HG03558 (cell line): ENCODE results near the gene OR52W1.

Experiments used
- ATAC-seq: cut with Tn5 transposase; IDR thresholded peaks from one replicate; pipeline ENCODE4 v1.9.1; 2021; ENCODE audit warnings: moderate number of reproducible peaks; ENCODE audit not compliant: unreplicated experiment; ENCODE audit errors: extremely low read depth

Gene OR52W1, protein sequence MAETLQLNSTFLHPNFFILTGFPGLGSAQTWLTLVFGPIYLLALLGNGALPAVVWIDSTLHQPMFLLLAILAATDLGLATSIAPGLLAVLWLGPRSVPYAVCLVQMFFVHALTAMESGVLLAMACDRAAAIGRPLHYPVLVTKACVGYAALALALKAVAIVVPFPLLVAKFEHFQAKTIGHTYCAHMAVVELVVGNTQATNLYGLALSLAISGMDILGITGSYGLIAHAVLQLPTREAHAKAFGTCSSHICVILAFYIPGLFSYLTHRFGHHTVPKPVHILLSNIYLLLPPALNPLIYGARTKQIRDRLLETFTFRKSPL

DNA sequence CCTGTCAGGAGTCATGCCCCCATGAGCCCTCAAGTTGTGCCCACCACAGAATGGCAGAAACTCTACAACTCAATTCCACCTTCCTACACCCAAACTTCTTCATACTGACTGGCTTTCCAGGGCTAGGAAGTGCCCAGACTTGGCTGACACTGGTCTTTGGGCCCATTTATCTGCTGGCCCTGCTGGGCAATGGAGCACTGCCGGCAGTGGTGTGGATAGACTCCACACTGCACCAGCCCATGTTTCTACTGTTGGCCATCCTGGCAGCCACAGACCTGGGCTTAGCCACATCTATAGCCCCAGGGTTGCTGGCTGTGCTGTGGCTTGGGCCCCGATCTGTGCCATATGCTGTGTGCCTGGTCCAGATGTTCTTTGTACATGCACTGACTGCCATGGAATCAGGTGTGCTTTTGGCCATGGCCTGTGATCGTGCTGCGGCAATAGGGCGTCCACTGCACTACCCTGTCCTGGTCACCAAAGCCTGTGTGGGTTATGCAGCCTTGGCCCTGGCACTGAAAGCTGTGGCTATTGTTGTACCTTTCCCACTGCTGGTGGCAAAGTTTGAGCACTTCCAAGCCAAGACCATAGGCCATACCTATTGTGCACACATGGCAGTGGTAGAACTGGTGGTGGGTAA is at the start of gene OR52W1:
Gene OR52W1, plus strand, starts transcription at position 51 of the 637 bp plus-strand sequence. Its CDS starts 0 bp downstream, at position 51.
- no peak for ATAC-seq

DNA sequence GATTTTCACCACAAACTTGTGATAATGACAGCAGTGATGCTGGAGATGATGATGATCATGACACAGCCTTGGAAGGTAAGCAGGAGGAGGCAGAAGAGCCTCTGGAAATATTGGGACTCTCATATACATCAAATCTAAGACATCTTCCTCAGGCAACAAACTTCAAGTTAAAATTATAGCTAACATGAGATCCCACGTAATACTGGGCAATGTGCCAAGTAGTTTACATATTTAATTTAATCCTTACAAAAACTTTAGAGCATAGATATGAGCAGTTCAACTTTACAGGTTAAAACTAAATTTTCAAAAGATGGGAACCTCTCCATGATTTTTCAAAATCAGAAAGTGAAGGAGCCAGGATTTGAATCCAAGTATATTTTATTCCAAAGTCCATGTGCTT is 47.9 kb upstream of the OR52W1 start:
- ATAC-seq: no peak

DNA sequence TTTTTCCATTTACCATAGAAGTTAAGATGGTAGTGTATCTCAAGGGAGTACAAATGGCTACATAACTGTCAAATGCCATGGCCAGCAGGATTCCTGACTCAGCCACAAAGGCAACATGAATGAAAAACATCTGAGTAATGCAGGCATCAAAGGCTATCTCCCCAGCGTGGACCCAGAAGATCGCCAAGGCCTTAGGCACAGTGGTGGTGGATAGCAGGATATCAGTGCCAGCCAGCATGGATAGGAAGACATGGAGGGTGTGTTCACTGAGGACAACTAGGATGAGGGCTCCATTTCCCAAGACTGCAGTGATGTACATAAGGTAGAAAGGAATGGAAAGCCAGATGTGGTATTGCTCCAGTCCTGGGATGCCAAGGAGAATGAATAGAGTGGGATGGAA is 46.9 kb upstream of the OR52W1 start:
- no peak for ATAC-seq

DNA sequence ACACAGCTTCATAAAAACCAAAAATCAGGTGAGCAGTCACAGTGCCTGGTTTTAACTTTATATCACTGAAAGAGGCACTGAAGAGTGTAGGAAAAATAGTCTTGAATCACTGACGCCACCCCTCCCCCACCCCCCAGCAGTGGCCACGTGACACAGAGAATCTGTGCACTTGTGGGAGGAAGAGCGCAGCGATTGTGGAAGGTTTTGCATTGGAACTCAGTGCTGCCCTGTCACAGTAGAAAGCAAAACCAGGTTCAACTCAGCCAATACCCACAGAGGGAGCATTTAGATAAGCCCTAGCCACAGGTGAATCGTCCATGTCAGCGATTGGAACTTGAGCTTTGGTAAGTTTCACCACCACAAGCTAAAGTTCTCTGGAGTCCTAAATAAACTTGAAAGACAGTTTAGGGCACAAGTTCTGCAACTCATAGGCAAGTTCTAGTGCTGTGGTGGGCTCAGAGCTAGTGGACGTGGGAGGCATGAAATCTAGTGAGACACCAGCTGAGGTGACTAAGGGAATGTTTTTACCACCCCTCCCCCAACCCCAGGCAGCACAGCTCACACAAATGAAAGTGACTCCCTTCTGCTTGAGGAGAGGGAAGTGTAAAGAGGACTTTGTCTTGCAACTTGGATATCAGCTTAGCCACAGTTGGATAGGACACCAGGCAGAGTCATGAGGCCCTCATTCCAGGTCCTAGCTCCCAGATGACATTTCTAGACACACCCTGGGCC is 42.2 kb upstream of the OR52W1 start:
- no peak for ATAC-seq

DNA sequence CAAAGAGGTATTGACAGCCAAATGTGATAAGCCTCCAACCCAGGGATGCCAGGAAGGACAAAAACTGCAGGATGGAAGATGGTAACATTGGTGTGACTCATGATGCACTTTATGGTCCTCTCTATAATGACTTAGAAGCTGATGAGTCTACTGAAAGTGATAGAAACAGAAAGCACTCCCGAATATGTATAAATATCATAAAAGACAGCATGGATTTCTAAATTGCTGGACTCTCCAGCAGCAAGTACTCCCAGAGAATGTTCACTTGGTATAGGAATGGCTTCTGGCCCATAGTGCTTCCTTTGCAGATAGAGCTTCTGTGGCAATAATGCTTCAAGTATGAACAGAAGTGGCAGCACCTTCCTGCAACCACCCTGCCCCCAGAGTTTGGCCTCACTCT is 28.8 kb upstream of the OR52W1 start, which contains the start of gene OR52B2:
Gene OR52B2, minus strand, starts transcription at position 101 of the 400 bp plus-strand sequence. Its CDS starts 0 bp downstream, at position 101.
- no peak for ATAC-seq

DNA sequence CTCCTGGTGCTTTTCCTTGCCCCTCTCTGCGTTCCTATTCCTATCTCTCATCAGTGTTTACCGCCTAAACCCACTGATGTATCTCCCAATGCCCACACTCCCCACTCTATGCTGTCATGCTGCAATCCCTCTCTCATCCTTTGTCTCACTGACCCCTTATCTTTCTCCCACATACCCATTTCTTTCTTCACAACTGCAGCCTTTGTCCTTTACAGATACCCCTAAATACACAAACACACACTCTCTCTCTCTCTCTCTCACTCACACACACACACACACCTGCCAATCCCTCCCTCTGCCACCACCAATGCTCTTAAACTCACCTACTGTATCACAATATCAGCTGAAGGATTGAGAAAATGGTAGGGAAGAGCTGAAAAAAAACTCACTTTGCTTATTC is 23.6 kb upstream of the OR52W1 start:
- ATAC-seq: no peak

DNA sequence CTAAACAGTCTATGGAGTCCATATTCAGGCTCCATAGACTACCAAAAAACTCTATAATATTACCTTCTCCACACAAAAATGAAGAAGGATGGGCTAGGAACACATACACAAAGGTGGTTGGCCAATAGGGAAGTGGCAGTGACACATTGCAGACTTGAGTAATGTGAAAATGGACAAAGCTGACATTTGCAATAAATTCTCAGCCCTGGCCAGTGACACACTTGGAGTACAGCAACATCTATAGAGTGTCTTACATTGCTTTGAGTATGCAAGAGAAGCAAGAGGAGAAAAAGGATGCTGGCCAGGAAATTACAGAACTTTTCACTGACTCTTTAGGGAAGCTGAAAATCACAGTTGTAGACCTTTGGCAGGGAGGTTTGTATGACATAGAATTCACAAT is 7.3 kb upstream of the OR52W1 start:
- ATAC-seq: no peak

DNA sequence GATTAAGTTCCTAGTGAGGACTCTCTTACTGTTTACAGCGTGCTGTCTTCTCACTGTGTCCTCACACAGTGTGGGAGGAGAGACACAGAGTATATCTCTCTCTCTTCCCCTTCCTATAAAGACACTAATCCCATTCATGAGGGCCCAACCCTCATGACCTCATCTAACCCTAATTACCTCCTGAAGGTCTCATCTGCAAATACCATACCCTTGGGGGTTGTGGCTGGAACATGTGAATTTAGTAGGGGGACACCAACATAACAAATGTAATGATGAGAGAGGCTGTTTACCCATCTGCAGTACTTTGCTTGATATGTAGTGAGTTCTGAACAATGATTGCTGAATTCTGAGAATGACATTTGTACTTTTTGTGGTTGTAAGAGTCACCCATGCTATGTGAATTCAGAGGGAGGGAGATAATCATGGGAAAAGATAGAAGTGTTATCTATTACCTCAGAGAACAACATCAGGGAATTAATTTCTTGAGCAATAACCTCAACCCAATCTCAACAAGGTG is 4.9 kb upstream of the OR52W1 start:
- no peak for ATAC-seq

DNA sequence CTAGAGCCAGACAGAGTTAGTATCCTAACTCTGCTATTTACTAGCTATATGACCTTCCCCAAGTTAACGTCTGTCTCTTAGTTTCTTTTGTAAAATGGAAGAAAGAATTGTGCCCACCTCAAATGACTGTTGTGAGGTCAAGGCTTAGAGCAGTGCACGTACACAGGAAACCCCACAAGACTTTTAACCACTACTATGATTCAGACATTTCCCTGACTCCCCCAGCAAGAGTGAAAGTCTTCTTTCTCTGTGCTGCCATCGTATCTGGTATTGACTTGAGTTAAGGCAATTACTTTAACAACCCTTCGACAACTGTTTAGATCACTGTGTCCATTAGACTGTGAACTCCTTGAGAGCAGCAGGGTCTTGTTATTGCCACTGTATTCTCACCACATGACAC is 2.6 kb upstream of the OR52W1 start:
- no peak for ATAC-seq

DNA sequence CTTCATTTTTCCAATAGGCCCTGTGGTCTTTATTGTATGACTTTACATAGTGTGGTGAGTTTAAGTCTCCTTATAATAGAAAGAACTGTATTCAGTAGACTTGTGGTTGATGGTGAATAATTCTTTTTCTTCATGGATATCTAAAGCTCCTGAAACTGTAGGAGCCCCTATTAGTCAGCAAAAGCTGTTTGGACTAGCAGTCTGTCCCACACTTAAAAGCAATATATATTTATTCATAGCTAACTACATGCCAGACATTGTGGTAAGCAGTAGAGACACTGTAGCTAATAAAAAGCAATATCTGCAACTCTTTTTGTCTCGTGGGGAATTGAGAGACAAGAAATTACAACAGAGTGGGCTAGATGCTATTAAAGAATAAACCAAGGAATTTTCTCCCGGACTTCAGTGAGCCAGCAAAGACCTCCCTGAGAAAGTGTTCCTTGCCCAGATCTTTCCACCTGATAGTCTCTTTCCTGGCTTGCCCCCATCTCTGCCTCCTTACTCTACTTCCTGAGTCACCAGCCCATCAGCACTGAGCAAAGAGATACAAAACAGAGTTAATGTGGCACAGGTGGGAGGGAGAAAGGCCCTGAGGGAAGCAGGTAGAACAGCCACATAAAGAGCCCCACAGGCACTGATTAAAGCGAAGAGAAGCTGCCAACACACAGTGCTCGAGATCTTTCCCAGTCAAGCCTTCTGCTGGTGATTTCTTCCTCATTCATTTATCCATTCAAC is 1.4 kb upstream of the OR52W1 start:
- ATAC-seq: no peak

DNA sequence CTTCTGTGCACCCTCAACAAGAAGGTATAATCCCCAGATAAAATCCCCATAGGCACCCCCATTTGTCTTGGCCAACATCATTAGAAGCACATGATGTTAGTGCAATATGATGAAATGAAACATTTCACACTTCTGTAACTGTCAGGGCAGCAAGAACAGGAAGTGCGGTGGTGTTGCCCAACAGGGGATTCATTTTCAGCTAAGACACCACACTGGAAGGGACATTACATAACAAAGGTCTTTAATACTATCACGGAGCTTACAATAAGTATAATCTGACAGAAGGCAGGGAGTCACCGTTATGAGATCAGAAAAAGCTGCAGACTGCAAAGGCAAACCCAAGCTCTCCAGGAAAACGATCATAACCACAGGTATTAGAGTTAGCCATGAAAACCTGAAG is 2.0 kb downstream of the OR52W1 start:
- no peak for ATAC-seq

DNA sequence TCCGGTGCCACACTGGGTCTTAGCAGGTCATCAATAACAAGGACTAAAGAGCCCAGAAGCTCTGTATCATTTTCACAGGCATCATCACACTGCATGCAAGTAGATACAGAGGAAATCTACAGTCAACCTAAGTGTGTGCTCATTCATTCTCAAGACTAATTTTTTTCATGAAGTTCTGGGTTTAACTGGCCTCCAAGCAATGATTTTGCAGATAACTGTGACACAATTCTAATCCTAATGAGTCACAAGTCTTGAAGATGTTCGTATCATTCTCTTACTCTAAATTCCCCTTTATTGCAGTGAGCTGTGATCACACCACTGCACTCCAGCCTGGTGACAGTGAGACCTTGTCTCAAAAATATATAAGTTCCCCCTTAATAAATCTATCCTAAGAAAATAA is 2.5 kb downstream of the OR52W1 start:
- ATAC-seq: no peak

DNA sequence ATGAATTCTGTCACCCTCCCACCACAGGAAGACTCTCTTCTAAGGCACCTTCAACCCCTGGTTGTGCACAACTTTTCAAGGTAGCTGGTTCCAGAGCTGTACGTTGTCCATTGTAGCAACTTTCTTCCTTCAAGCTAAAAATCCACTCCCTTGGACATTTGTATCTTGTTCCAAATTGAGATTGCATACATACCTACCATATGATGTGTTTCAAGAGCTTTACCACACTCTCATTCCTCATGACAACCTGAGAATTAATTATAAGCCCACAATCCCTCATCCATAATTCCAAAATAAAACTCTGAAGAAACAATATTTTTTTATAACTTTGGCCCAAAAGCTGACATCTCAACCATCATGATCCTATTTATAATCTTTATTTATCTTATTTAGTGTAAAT is 3.0 kb downstream of the OR52W1 start:
- ATAC-seq: no peak

DNA sequence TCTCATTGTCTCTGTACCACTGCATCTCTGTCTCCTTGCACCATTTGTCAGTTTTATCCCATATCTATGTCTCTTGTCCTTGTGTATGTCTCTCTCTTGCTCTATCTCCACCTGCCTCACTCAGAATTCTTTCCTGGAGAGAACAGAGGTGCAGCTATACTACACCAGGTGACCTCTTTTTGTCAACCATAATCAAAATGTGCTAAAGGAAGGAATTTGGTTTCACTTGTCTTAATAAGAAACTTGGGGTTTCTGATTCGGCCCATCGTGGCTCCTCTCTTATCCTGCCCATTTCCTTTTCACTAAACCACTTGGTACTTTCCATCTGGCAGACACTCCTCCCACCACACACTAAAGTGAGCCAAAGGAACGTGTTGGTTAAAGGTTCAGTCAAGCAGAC is 4.3 kb downstream of the OR52W1 start:
- ATAC-seq: no peak

DNA sequence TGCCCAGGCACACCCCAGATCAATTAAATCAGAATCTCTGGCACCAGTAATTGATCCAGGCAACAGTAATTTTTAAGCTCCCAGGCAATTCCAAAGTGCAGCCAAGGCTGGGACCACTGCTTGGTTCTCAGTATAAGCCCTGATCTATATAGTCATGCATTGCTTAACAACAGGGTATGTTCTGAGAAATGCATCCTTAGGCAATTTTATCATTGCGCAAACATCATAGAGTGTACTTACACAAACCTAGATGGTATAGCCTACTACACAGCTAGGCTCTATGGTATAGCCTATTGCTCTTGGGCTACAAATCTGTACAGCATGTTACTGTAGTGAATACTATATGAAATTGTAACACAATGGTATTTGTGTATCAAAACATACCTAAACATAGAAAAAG is 5.7 kb downstream of the OR52W1 start:
- no peak for ATAC-seq

DNA sequence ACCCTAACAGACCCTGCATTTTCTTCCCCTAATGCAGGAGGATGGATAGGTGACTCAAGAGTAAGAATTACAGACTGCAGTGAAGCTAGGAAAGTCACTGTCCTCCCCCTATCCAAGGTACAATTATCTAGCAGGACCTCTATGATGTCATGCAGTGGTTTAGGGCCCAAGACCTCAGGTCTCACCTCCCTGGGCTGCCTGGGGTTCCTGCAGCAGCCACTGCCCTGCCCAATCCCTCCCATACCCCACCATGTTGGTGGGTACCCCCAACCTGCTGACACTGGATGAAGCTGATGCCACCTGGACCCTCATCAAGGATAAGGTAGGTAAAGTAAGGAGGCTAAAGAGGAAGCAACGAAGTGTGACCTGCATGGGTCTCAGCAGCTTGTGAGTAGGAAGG is 6.3 kb downstream of the OR52W1 start, which contains the start of gene C11orf42:
Gene C11orf42, plus strand, starts transcription at position 192 of the 400 bp plus-strand sequence. Its CDS starts 59 bp downstream, at position 251.
- no peak for ATAC-seq

DNA sequence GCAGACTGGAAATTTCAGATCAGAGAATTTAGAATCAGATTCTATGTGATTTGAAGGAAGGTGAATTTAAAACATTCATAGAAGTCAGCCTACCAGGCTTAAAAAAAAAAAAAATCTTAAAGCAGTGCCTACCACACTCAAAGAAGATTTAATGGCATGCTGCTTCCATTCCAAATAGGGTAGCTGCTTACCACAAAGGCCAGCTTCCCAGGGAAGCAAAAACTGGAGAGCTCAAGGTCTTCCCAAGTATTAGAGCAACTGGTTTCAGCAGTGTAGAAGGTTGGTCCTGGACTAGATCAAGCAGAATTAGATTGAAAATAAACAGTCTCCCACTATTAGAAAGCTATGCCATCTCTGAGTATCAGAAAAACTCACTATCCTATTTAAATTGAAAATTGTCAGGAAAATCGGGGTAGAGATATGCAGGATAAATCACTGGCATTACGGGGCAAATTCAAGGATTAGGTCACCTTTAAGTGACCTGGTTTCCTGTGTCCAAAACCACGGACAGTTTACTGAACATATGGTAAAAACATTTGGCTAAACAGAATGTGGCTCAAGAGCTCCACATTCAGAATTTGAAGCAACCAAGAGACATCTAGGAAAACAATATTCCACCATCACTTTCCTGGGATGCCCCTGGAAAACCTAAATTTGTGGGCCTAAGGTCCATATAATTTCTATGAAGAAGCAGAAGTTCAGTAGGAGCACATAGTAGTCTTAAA is 7.6 kb downstream of the OR52W1 start:
- no peak for ATAC-seq

DNA sequence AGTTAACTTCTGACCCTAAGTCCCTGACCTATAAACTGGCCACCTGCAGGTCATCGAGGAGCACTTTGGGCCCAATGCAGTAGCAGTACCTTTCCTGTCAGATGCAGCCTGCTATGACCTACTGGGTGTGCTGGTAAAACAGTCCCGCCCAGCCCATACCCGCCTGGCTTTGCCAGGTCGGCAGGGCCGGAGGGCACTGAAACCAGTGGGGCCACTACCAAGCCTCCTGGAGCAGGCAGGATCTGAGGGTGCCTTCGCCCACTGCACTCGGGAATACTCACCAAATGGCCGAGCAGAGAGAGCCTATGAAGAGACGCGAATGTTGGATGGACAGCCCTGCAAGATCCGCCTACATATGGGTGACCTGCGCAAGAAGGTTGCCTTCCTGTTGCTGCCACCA is 10.8 kb downstream of the OR52W1 start:
- no peak for ATAC-seq

DNA sequence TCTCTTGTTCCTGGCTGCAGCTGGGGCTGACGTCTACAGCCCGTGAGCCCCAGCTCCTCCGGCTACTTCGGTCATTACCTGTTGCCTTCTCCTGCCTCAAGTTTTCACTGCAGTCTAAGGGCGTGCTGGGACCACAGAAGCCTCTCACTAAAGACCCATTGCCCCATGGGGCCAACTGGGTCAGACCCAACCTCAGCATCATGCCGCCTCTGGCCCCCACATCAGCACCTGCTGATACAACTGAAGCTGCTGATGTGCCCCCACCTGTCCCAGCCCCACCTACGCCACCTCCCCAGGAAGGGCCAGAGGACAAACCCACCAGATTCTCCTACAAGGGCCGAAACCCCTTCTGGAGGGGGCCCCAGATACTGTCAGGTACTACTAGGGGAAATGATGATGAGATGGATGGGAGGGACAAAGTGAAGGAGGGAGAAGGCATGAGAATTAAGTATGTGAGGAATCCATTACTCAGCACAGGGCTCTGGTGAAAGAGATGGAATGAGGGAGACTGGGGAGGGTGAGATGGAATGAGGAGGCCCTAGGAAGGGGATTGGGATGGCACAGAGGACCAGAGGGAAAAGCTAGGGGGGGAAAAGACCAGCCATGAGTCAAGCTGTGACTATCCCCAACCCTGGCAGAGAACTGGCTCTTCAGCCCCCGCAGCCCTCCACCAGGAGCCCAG is 11.4 kb downstream of the OR52W1 start:
- ATAC-seq: no peak
